Measurements from ENCODE around the gene NUDT3. TPM values are rescaled to one million over a fixed set of nuclear protein-coding genes. Genes with fewer than 3 reads are reported as not detected.

NUDT3 gene
- total and polyA plus RNA-seq, 9 of the 15 experiments (the other 6 are each of a cell fraction or from before 2014, with no cell fraction given) = 5.4 to 81.2 (median 56.4) TPM

DNA sequence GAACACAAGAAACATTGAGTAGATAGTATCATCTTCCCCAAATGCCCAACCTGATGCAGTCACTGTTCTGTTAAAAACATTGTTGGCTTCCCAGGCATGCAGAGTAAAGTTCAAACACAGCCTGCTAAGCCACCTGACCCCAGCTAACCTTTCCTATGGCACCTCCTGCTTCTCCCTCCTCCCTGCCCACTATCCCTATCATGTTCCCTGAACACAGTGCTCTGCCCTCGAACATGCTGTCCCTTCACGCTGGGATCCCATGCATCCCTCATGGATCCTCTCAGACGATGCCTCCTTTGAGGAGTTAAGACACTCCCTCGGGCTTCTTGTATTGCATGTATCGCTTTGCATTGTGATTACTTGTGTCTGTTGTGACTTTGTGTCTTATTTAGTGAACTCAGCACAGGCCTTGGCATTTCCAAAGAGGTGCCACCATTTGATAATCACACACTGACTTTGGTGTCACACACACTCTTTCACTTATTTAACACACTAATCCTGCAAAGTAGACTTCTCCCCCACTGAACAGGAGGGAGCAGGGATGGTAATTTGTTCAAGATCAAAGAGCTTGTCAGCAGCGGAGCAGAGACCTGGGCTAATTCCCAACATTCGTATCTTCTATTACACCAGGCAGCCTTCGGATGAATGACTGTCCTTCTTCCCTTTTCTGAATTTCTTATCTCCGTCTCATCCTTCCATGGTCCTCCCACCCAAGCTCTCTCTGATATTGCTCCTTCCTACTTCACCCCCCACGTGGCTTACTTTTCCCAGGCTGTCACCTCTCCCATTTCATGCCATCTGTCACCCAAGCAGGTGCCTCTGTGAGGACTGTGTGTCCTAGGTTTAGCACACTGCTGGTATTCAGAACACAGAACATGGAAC, 115.3 kb downstream of the NUDT3 start (continued):
- TF ChIP-seq, protein P1, sequence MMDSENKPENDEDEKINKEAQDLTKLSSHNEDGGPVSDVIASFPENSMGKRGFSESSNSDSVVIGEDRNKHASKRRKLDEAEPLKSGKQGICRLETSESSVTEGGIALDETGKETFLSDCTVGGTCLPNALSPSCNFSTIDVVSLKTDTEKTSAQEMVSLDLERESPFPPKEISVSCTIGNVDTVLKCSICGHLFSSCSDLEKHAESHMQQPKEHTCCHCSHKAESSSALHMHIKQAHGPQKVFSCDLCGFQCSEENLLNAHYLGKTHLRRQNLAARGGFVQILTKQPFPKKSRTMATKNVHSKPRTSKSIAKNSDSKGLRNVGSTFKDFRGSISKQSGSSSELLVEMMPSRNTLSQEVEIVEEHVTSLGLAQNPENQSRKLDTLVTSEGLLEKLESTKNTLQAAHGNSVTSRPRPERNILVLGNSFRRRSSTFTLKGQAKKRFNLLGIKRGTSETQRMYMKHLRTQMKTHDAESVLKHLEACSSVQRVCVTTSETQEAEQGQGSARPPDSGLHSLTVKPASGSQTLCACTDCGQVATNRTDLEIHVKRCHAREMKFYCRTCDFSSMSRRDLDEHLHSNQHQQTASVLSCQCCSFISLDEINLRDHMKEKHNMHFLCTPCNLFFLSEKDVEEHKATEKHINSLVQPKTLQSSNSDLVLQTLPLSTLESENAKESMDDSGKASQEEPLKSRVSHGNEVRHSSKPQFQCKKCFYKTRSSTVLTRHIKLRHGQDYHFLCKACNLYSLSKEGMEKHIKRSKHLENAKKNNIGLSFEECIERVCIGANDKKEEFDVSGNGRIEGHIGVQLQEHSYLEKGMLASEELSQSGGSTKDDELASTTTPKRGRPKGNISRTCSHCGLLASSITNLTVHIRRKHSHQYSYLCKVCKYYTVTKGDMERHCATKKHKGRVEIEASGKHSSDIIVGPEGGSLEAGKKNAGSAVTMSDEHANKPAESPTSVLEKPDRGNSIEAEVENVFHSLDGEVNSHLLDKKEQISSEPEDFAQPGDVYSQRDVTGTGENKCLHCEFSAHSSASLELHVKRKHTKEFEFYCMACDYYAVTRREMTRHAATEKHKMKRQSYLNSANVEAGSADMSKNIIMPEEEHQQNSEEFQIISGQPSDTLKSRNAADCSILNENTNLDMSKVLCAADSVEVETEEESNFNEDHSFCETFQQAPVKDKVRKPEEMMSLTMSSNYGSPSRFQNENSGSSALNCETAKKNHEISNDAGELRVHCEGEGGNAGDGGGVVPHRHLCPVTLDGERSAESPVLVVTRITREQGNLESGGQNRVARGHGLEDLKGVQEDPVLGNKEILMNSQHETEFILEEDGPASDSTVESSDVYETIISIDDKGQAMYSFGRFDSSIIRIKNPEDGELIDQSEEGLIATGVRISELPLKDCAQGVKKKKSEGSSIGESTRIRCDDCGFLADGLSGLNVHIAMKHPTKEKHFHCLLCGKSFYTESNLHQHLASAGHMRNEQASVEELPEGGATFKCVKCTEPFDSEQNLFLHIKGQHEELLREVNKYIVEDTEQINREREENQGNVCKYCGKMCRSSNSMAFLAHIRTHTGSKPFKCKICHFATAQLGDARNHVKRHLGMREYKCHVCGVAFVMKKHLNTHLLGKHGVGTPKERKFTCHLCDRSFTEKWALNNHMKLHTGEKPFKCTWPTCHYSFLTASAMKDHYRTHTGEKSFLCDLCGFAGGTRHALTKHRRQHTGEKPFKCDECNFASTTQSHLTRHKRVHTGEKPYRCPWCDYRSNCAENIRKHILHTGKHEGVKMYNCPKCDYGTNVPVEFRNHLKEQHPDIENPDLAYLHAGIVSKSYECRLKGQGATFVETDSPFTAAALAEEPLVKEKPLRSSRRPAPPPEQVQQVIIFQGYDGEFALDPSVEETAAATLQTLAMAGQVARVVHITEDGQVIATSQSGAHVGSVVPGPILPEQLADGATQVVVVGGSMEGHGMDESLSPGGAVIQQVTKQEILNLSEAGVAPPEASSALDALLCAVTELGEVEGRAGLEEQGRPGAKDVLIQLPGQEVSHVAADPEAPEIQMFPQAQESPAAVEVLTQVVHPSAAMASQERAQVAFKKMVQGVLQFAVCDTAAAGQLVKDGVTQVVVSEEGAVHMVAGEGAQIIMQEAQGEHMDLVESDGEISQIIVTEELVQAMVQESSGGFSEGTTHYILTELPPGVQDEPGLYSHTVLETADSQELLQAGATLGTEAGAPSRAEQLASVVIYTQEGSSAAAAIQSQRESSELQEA (IDR thresholded peaks at IDR 0.05; ENCODE audit: low read depth) = no peak
- TF ChIP-seq BCOR (IDR thresholded peaks at IDR 0.05) = peak; percentile 9; the same call in 1 of the 2 replicates
- TF ChIP-seq, protein P2, sequence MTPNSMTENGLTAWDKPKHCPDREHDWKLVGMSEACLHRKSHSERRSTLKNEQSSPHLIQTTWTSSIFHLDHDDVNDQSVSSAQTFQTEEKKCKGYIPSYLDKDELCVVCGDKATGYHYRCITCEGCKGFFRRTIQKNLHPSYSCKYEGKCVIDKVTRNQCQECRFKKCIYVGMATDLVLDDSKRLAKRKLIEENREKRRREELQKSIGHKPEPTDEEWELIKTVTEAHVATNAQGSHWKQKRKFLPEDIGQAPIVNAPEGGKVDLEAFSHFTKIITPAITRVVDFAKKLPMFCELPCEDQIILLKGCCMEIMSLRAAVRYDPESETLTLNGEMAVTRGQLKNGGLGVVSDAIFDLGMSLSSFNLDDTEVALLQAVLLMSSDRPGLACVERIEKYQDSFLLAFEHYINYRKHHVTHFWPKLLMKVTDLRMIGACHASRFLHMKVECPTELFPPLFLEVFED (CRISPR knock-in tag; conservative IDR thresholded peaks at IDR 0.05) = 0 out of 2 replicates have a peak, but pooled peaks have one; percentile 57
- no peak for TF ChIP-seq TAF7 (tag; IDR thresholded peaks at IDR 0.05)
- TF ChIP-seq FOSL1 (tag; conservative IDR thresholded peaks at IDR 0.05) = 0 out of 2 replicates have a peak, but pooled peaks have one; percentile 41
- TF ChIP-seq ZKSCAN8 (CRISPR knock-in tag; IDR thresholded peaks at IDR 0.05) = 0 out of 2 replicates have a peak, but pooled peaks have one; percentile 45
- TF ChIP-seq SREBF1 (IDR thresholded peaks at IDR 0.05; ENCODE audit: borderline replicate concordance, low read depth, low read length) = no peak
- TF ChIP-seq, protein P3, sequence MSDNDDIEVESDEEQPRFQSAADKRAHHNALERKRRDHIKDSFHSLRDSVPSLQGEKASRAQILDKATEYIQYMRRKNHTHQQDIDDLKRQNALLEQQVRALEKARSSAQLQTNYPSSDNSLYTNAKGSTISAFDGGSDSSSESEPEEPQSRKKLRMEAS (CRISPR knock-in tag; IDR thresholded peaks at IDR 0.05) = peak; percentile 37
- TF ChIP-seq ZNF431 (CRISPR knock-in tag; IDR thresholded peaks at IDR 0.05) = no peak
- TF ChIP-seq, protein P4, sequence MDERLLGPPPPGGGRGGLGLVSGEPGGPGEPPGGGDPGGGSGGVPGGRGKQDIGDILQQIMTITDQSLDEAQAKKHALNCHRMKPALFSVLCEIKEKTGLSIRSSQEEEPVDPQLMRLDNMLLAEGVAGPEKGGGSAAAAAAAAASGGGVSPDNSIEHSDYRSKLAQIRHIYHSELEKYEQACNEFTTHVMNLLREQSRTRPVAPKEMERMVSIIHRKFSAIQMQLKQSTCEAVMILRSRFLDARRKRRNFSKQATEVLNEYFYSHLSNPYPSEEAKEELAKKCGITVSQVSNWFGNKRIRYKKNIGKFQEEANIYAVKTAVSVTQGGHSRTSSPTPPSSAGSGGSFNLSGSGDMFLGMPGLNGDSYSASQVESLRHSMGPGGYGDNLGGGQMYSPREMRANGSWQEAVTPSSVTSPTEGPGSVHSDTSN (CRISPR knock-in tag; IDR thresholded peaks at IDR 0.05; ENCODE audit: low read depth) = no peak
- TF ChIP-seq, protein P4 (tag; conservative IDR thresholded peaks at IDR 0.05; ENCODE audit: low read depth) = peak; percentile 43; the same call in 1 of the 2 replicates
- TF ChIP-seq CAMTA2 (CRISPR knock-in tag; conservative IDR thresholded peaks at IDR 0.05) = 0 out of 2 replicates have a peak, but pooled peaks have one; percentile 29
- no peak for TF ChIP-seq ZNF224 (CRISPR knock-in tag; IDR thresholded peaks at IDR 0.05)
- no peak for TF ChIP-seq MBD2 (IDR thresholded peaks at IDR 0.05; ENCODE audit: borderline replicate concordance, low read depth)
- TF ChIP-seq MED1 (CRISPR knock-in tag; IDR thresholded peaks at IDR 0.05; ENCODE audit: borderline replicate concordance) = no peak
